ENCODE results near the gene PTPRG.

Gene PTPRG

DNA sequence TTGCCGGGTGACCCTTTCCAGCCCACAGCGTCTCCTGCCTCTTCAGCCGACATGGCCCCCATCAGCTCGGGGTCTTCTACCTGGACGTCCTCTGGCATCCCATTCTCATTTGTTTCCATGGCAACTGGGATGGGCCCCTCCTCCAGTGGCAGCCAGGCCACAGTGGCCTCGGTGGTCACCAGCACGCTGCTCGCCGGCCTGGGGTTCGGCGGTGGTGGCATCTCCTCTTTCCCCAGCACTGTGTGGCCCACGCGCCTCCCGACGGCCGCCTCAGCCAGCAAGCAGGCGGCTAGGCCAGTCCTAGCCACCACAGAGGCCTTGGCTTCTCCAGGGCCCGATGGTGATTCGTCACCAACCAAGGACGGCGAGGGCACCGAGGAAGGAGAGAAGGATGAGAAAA, 641.8 kb downstream of the PTPRG start:
- H3K9ac ChIP-seq (ENCODE audit: low read length), result no peak overlapping the region
- no peak overlapping the region for H2BK120ac ChIP-seq (ENCODE audit: insufficient read depth, low read length, poor library complexity)
- H2AK5ac ChIP-seq (ENCODE audit: low read length), result no peak overlapping the region
- no peaks in the 10 kb centered on the region for H3K79me1 ChIP-seq (ENCODE audit: low read length)
- H2AFZ ChIP-seq (ENCODE audit: insufficient read depth, low read length, poor library complexity), result no peak overlapping the region
- no peaks in the 10 kb centered on the region for H3K79me2 ChIP-seq (ENCODE audit: control insufficient read depth, insufficient read depth, low read length, poor library complexity)
- no peaks in the 10 kb centered on the region for H3K27me3 ChIP-seq (ENCODE audit: insufficient read depth, low read length)
- no peak overlapping the region for H2BK5ac ChIP-seq (ENCODE audit: low read depth, low read length, poor library complexity)
- H3K4ac ChIP-seq (ENCODE audit: low read depth, low read length), result no peak overlapping the region
- peaks cover 2 to 8% of the 10 kb centered on the region in 2 experiments for H3K36me3 ChIP-seq (ENCODE audit: control insufficient read depth in 1 of 2, insufficient read depth in 2 of 2, low read length in 2 of 2)
- no peak overlapping the region for H4K91ac ChIP-seq (ENCODE audit: low read depth, low read length)
- DNase-seq, result no peak
- H3K18ac ChIP-seq (ENCODE audit: low read length), result no peak overlapping the region
- no peak overlapping the region for H3K4me3 ChIP-seq (ENCODE audit: low read depth, low read length)
- H4K12ac ChIP-seq (ENCODE audit: low read depth, low read length), result no peak overlapping the region
- H3K14ac ChIP-seq (ENCODE audit: low read length), result no peak overlapping the region
- H3K27ac ChIP-seq (ENCODE audit: low read depth, low read length), result no peak overlapping the region
- H3K4me1 ChIP-seq (ENCODE audit: control insufficient read depth in 1 of 2, insufficient read depth in 2 of 2, low read length in 2 of 2), result no peaks in the 10 kb centered on the region
- no peak overlapping the region for H3K23ac ChIP-seq (ENCODE audit: low read length)
- no CpG with 5 or more reads among the region's 22 CpGs for WGBS (ENCODE audit: extremely low coverage, insufficient coverage, insufficient read length)
- H3K9me3 ChIP-seq (ENCODE audit: insufficient read depth, low read depth, low read length), result no peaks in the 10 kb centered on the region
- no peak overlapping the region for H3K4me2 ChIP-seq (ENCODE audit: low read length)
- H4K8ac ChIP-seq (ENCODE audit: low read depth, low read length), result no peak overlapping the region
- no peak overlapping the region for H2BK12ac ChIP-seq (ENCODE audit: low read length)

DNA sequence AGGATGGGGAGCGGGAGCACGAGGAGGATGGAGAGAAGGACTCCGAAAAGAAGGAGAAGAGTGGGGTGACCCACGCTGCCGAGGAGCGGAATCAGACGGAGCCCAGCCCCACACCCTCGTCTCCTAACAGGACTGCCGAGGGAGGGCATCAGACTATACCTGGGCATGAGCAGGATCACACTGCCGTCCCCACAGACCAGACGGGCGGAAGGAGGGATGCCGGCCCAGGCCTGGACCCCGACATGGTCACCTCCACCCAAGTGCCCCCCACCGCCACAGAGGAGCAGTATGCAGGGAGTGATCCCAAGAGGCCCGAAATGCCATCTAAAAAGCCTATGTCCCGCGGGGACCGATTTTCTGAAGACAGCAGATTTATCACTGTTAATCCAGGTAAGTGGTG, 642.2 kb downstream of the PTPRG start:
- no peak overlapping the region for H3K18ac ChIP-seq (ENCODE audit: low read length)
- H3K9ac ChIP-seq (ENCODE audit: low read length), result no peak overlapping the region
- H2AFZ ChIP-seq (ENCODE audit: insufficient read depth, low read length, poor library complexity), result no peak overlapping the region
- H3K9me3 ChIP-seq (ENCODE audit: insufficient read depth, low read depth, low read length), result no peaks in the 10 kb centered on the region
- no peak overlapping the region for H3K4me2 ChIP-seq (ENCODE audit: low read length)
- no peak overlapping the region for H2AK5ac ChIP-seq (ENCODE audit: low read length)
- H3K79me2 ChIP-seq (ENCODE audit: control insufficient read depth, insufficient read depth, low read length, poor library complexity), result no peaks in the 10 kb centered on the region
- no peak for DNase-seq
- H3K4me3 ChIP-seq (ENCODE audit: low read depth, low read length), result no peak overlapping the region
- H3K27me3 ChIP-seq (ENCODE audit: insufficient read depth, low read length), result no peaks in the 10 kb centered on the region
- H4K8ac ChIP-seq (ENCODE audit: low read depth, low read length), result no peak overlapping the region
- H3K4me1 ChIP-seq (ENCODE audit: control insufficient read depth in 1 of 2, insufficient read depth in 2 of 2, low read length in 2 of 2), result no peaks in the 10 kb centered on the region
- H3K79me1 ChIP-seq (ENCODE audit: low read length), result no peaks in the 10 kb centered on the region
- WGBS (ENCODE audit: extremely low coverage, insufficient coverage, insufficient read length), result no CpG with 5 or more reads among the region's 19 CpGs
- no peak overlapping the region for H3K14ac ChIP-seq (ENCODE audit: low read length)
- H2BK5ac ChIP-seq (ENCODE audit: low read depth, low read length, poor library complexity), result no peak overlapping the region
- no peak overlapping the region for H4K91ac ChIP-seq (ENCODE audit: low read depth, low read length)
- no peak overlapping the region for H3K27ac ChIP-seq (ENCODE audit: low read depth, low read length)
- no peak overlapping the region for H3K23ac ChIP-seq (ENCODE audit: low read length)
- H2BK12ac ChIP-seq (ENCODE audit: low read length), result no peak overlapping the region
- no peak overlapping the region for H2BK120ac ChIP-seq (ENCODE audit: insufficient read depth, low read length, poor library complexity)
- no peak overlapping the region for H3K4ac ChIP-seq (ENCODE audit: low read depth, low read length)
- H3K36me3 ChIP-seq (ENCODE audit: control insufficient read depth in 1 of 2, insufficient read depth in 2 of 2, low read length in 2 of 2), result peaks cover 2 to 8% of the 10 kb centered on the region in 2 experiments
- H4K12ac ChIP-seq (ENCODE audit: low read depth, low read length), result no peak overlapping the region

DNA sequence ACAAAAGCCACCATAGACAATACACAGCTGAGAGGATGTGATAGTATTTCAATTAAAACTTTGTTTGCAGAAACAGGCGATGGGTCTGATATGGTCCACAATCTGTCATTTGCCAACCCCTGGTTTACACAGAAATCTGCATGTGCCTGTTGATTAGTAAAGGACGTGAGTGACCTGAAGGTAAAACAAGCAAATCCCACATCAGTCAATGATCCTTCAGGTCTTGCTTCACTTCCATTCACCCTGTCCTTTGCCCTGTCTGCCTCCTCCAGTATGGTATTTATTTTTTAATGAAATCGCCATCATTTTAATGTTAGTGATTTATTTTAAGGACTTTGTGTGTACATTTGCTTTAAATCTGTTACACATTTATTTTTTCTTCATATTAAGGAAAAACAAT, 645.8 kb downstream of the PTPRG start:
- no peak overlapping the region for H4K8ac ChIP-seq (ENCODE audit: low read depth, low read length)
- H3K27me3 ChIP-seq (ENCODE audit: insufficient read depth, low read length), result no peaks in the 10 kb centered on the region
- H3K4me2 ChIP-seq (ENCODE audit: low read length), result no peak overlapping the region
- no peak overlapping the region for H3K23ac ChIP-seq (ENCODE audit: low read length)
- H2BK12ac ChIP-seq (ENCODE audit: low read length), result no peak overlapping the region
- no peaks in the 10 kb centered on the region for H3K4me1 ChIP-seq (ENCODE audit: control insufficient read depth in 1 of 2, insufficient read depth in 2 of 2, low read length in 2 of 2)
- H4K91ac ChIP-seq (ENCODE audit: low read depth, low read length), result no peak overlapping the region
- H3K4ac ChIP-seq (ENCODE audit: low read depth, low read length), result no peak overlapping the region
- H3K79me1 ChIP-seq (ENCODE audit: low read length), result no peaks in the 10 kb centered on the region
- no peak overlapping the region for H2BK120ac ChIP-seq (ENCODE audit: insufficient read depth, low read length, poor library complexity)
- no peak overlapping the region for H2BK5ac ChIP-seq (ENCODE audit: low read depth, low read length, poor library complexity)
- H3K9me3 ChIP-seq (ENCODE audit: insufficient read depth, low read depth, low read length), result no peaks in the 10 kb centered on the region
- no peaks in the 10 kb centered on the region for H3K79me2 ChIP-seq (ENCODE audit: control insufficient read depth, insufficient read depth, low read length, poor library complexity)
- no CpG with 5 or more reads among the region's 3 CpGs for WGBS (ENCODE audit: extremely low coverage, insufficient coverage, insufficient read length)
- H2AFZ ChIP-seq (ENCODE audit: insufficient read depth, low read length, poor library complexity), result no peak overlapping the region
- no peak overlapping the region for H3K4me3 ChIP-seq (ENCODE audit: low read depth, low read length)
- no peak overlapping the region for H3K18ac ChIP-seq (ENCODE audit: low read length)
- no peak for DNase-seq
- H3K36me3 ChIP-seq (ENCODE audit: control insufficient read depth in 1 of 2, insufficient read depth in 2 of 2, low read length in 2 of 2), result peaks cover 2 to 8% of the 10 kb centered on the region in 2 experiments
- no peak overlapping the region for H3K14ac ChIP-seq (ENCODE audit: low read length)
- no peak overlapping the region for H3K9ac ChIP-seq (ENCODE audit: low read length)
- H4K12ac ChIP-seq (ENCODE audit: low read depth, low read length), result no peak overlapping the region
- H2AK5ac ChIP-seq (ENCODE audit: low read length), result no peak overlapping the region
- H3K27ac ChIP-seq (ENCODE audit: low read depth, low read length), result no peak overlapping the region

DNA sequence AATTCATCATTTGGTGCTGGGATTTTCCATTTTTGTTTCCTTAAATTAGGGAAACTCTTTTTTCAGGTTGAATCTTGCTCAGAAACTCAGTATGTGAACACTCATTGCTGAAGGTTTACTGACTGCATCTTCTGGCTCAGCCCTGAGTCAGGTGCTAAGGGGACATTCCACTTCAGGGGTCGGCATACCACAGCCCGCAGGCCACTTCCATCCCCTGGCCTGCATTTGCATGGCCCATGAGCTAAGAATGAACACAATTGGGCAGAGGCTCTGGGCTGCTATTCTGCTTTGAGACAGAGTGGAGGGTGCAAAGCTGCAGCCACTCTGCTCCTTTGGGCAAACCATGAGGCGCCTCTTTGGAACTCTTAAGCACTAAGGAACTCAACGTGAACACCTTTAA, 647.0 kb downstream of the PTPRG start:
- no peak for DNase-seq
- H3K79me1 ChIP-seq (ENCODE audit: low read length), result no peaks in the 10 kb centered on the region
- H3K4me3 ChIP-seq (ENCODE audit: low read depth, low read length), result no peak overlapping the region
- H3K79me2 ChIP-seq (ENCODE audit: control insufficient read depth, insufficient read depth, low read length, poor library complexity), result no peaks in the 10 kb centered on the region
- H3K27ac ChIP-seq (ENCODE audit: low read depth, low read length), result no peak overlapping the region
- no peak overlapping the region for H2AK5ac ChIP-seq (ENCODE audit: low read length)
- no peak overlapping the region for H3K9ac ChIP-seq (ENCODE audit: low read length)
- H2BK5ac ChIP-seq (ENCODE audit: low read depth, low read length, poor library complexity), result no peak overlapping the region
- no peak overlapping the region for H3K23ac ChIP-seq (ENCODE audit: low read length)
- H2BK12ac ChIP-seq (ENCODE audit: low read length), result no peak overlapping the region
- H2BK120ac ChIP-seq (ENCODE audit: insufficient read depth, low read length, poor library complexity), result no peak overlapping the region
- no peak overlapping the region for H4K8ac ChIP-seq (ENCODE audit: low read depth, low read length)
- peaks cover 2 to 4% of the 10 kb centered on the region in 2 experiments for H3K36me3 ChIP-seq (ENCODE audit: control insufficient read depth in 1 of 2, insufficient read depth in 2 of 2, low read length in 2 of 2)
- H3K4me2 ChIP-seq (ENCODE audit: low read length), result no peak overlapping the region
- no peaks in the 10 kb centered on the region for H3K4me1 ChIP-seq (ENCODE audit: control insufficient read depth in 1 of 2, insufficient read depth in 2 of 2, low read length in 2 of 2)
- H2AFZ ChIP-seq (ENCODE audit: insufficient read depth, low read length, poor library complexity), result no peak overlapping the region
- WGBS (ENCODE audit: extremely low coverage, insufficient coverage, insufficient read length), result no CpG with 5 or more reads among the region's 4 CpGs
- H4K91ac ChIP-seq (ENCODE audit: low read depth, low read length), result no peak overlapping the region
- no peak overlapping the region for H3K4ac ChIP-seq (ENCODE audit: low read depth, low read length)
- H3K14ac ChIP-seq (ENCODE audit: low read length), result no peak overlapping the region
- no peaks in the 10 kb centered on the region for H3K9me3 ChIP-seq (ENCODE audit: insufficient read depth, low read depth, low read length)
- no peak overlapping the region for H4K12ac ChIP-seq (ENCODE audit: low read depth, low read length)
- H3K27me3 ChIP-seq (ENCODE audit: insufficient read depth, low read length), result no peaks in the 10 kb centered on the region
- H3K18ac ChIP-seq (ENCODE audit: low read length), result no peak overlapping the region
